ENCODE results near the gene TPM1.

Gene TPM1

DNA sequence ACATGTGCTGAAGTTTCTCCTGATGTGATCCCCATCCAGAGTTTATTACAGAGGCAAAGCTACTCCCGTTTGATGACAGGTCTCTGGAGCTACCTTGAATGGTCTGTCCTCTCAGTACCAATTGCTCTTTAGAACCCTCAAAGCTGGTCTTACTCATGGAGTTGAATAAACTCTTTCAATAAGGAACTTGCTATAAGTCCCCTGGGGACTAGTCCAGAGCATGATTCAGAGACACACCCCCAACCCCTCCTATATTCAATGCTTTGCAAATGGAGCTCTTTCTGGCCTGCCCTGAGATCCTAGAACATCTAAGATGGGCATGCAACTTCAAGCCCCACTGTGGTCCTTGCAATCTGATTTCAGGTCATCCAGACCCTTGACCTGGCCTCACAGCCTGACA lies 23.9 kb upstream of the TPM1 start:
- Histone ChIP-seq H3K27me3 (peaks cover 28% of the 10 kb centered on the region), H3K27ac (no peak overlapping the region), H3K36me3 (no peaks in the 10 kb centered on the region), H3K9me3 (no peaks in the 10 kb centered on the region), H3K4me1 (ENCODE audit: control insufficient read depth in 1 of 2, insufficient read depth in 1 of 2, low read depth in 1 of 2, low read length in 1 of 2) (peaks cover 18 to 21% of the 10 kb centered on the region in 2 experiments), H3K4me3 (ENCODE audit: low read depth in 1 of 2, low read length in 1 of 2) (no peak overlapping the region)
- TF ChIP-seq, protein P1, sequence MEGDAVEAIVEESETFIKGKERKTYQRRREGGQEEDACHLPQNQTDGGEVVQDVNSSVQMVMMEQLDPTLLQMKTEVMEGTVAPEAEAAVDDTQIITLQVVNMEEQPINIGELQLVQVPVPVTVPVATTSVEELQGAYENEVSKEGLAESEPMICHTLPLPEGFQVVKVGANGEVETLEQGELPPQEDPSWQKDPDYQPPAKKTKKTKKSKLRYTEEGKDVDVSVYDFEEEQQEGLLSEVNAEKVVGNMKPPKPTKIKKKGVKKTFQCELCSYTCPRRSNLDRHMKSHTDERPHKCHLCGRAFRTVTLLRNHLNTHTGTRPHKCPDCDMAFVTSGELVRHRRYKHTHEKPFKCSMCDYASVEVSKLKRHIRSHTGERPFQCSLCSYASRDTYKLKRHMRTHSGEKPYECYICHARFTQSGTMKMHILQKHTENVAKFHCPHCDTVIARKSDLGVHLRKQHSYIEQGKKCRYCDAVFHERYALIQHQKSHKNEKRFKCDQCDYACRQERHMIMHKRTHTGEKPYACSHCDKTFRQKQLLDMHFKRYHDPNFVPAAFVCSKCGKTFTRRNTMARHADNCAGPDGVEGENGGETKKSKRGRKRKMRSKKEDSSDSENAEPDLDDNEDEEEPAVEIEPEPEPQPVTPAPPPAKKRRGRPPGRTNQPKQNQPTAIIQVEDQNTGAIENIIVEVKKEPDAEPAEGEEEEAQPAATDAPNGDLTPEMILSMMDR (IDR thresholded peaks at IDR 0.05): no peak

- no peak overlapping the region for H3K27ac ChIP-seq
- no peaks in the 10 kb centered on the region for H3K9me3 ChIP-seq
- no peak overlapping the region for H3K4me3 ChIP-seq (ENCODE audit: low read depth in 1 of 2, low read length in 1 of 2)
- peaks cover 18 to 21% of the 10 kb centered on the region in 2 experiments for H3K4me1 ChIP-seq (ENCODE audit: control insufficient read depth in 1 of 2, insufficient read depth in 1 of 2, low read depth in 1 of 2, low read length in 1 of 2)
- TF ChIP-seq, protein P1 (IDR thresholded peaks at IDR 0.05): no peak
- H3K36me3 ChIP-seq: no peaks in the 10 kb centered on the region
- peaks cover 38% of the 10 kb centered on the region for H3K27me3 ChIP-seq
These were observed 22.9 kb upstream of the TPM1 start for GRCh38 chr15:63019511-63020109.

- H3K27ac ChIP-seq: no peak overlapping the region
- H3K4me3 ChIP-seq (ENCODE audit: low read depth in 1 of 2, low read length in 1 of 2): no peak overlapping the region
- no peaks in the 10 kb centered on the region for H3K9me3 ChIP-seq
- TF ChIP-seq, protein P1 (IDR thresholded peaks at IDR 0.05): no peak
- no peaks in the 10 kb centered on the region for H3K36me3 ChIP-seq
- peaks cover 18 to 21% of the 10 kb centered on the region in 2 experiments for H3K4me1 ChIP-seq (ENCODE audit: control insufficient read depth in 1 of 2, insufficient read depth in 1 of 2, low read depth in 1 of 2, low read length in 1 of 2)
- H3K27me3 ChIP-seq: peaks cover 43% of the 10 kb centered on the region
These were observed 22.4 kb upstream of the TPM1 start for GRCh38 chr15:63020128-63020527.

GRCh38 chr15:63020759-63021430 lies 21.7 kb upstream of the TPM1 start:
- Histone ChIP-seq H3K4me3 (ENCODE audit: low read depth in 1 of 2, low read length in 1 of 2) (no peak overlapping the region), H3K27ac (no peak overlapping the region), H3K27me3 (peaks cover 46% of the 10 kb centered on the region), H3K36me3 (no peaks in the 10 kb centered on the region), H3K9me3 (no peaks in the 10 kb centered on the region), H3K4me1 (ENCODE audit: control insufficient read depth in 1 of 2, insufficient read depth in 1 of 2, low read depth in 1 of 2, low read length in 1 of 2) (peaks cover 12 to 13% of the 10 kb centered on the region in 2 experiments)
- TF ChIP-seq, protein P1 (IDR thresholded peaks at IDR 0.05): no peak

GRCh38 chr15:63022181-63022580 lies 20.4 kb upstream of the TPM1 start:
- H3K36me3 ChIP-seq: no peaks in the 10 kb centered on the region
- H3K9me3 ChIP-seq: no peaks in the 10 kb centered on the region
- H3K4me1 ChIP-seq (ENCODE audit: control insufficient read depth in 1 of 2, insufficient read depth in 1 of 2, low read depth in 1 of 2, low read length in 1 of 2): peaks cover 0 to under 1% of the 10 kb centered on the region in 2 experiments
- no peak overlapping the region for H3K4me3 ChIP-seq (ENCODE audit: low read depth in 1 of 2, low read length in 1 of 2)
- no peak overlapping the region for H3K27ac ChIP-seq
- TF ChIP-seq, protein P1 (IDR thresholded peaks at IDR 0.05): no peak
- peaks cover 55% of the 10 kb centered on the region for H3K27me3 ChIP-seq
